ENCODE data around the gene ITPR3. TPM values are rescaled to one million over a fixed set of nuclear protein-coding genes. Genes with fewer than 3 reads are reported as not detected.

Gene ITPR3
- polyA plus RNA-seq, 1 of the 3 experiments (the other 2 are of a cell fraction), result 8.1 TPM

- TF ChIP-seq RAD21 (IDR thresholded peaks at IDR 0.05; ENCODE audit: low read length) (no peak), TAF1 (IDR thresholded peaks at IDR 0.05; ENCODE audit: borderline replicate concordance, low read depth, low read length) (no peak), TEAD4 (IDR thresholded peaks at IDR 0.05; ENCODE audit: borderline replicate concordance, insufficient read depth) (no peak), RCOR1 (IDR thresholded peaks at IDR 0.05; ENCODE audit: low read length) (no peak), PBX3 (IDR thresholded peaks at IDR 0.05) (no peak), EP300 (IDR thresholded peaks at IDR 0.05; ENCODE audit: borderline replicate concordance in 1 of 2, low read depth in 1 of 2, low read length in 1 of 2) (no peak), JUND (IDR thresholded peaks at IDR 0.05) (no peak), CHD2 (IDR thresholded peaks at IDR 0.05; ENCODE audit: low read length, partially characterized antibody) (no peak)
- no peak overlapping the region for H2AFZ ChIP-seq (ENCODE audit: low read depth)
- no peaks in the 10 kb centered on the region for H3K9me2 ChIP-seq
- H3K4me3 ChIP-seq (ENCODE audit: low read depth in 2 of 2, low read length in 1 of 2), result no peak overlapping the region
- no peaks in the 10 kb centered on the region for H3K27me3 ChIP-seq (ENCODE audit: insufficient read depth)
- no peaks in the 10 kb centered on the region; a peak in 1 of 4 replicates for H3K4me1 ChIP-seq (ENCODE audit: control insufficient read depth in 1 of 2, insufficient read depth in 2 of 2, low read depth in 1 of 2, low read length in 1 of 2)
- ChIA-PET POLR2A (no interaction called here), CTCF (interaction anchor here (1.4 kb wide), 1 partner anchor 16 kb away, joined by 6 read pairs; no protein-coding TSS in a partner anchor)
- H3K36me3 ChIP-seq (replicated peaks in 1 of 2; ENCODE audit: control insufficient read depth in 1 of 2, insufficient read depth in 2 of 2, low read length in 1 of 2), result no peaks in the 10 kb centered on the region
- WGBS (ENCODE audit: low lambda C conversion rate), result 87% methylated on average over 5 of the region's 7 CpGs
- H3F3A ChIP-seq (replicated peaks; ENCODE audit: insufficient read depth), result no peaks in the 10 kb centered on the region
- no peak overlapping the region for H3K4me2 ChIP-seq
- no peaks in the 10 kb centered on the region for H3K9me3 ChIP-seq
- H4K20me1 ChIP-seq (ENCODE audit: insufficient read depth), result no peaks in the 10 kb centered on the region
- H3K9ac ChIP-seq, result no peak overlapping the region
- H3K27ac ChIP-seq (ENCODE audit: low read depth in 2 of 2, low read length in 1 of 2), result no peak overlapping the region
- no peaks in the 10 kb centered on the region for H3K79me2 ChIP-seq (ENCODE audit: insufficient read depth)
- peak; percentile 21 for DNase-seq
Measured at GRCh38 chr6:33684983-33685382, 63.9 kb downstream of the ITPR3 start.

GRCh38 chr6:33685411-33686224, 64.5 kb downstream of the ITPR3 start:
- Histone ChIP-seq H3K27me3 (ENCODE audit: insufficient read depth) (no peaks in the 10 kb centered on the region), H3K4me3 (ENCODE audit: low read depth in 2 of 2, low read length in 1 of 2) (no peak overlapping the region), H3K9ac (no peak overlapping the region), H3K4me2 (no peak overlapping the region), H3K27ac (ENCODE audit: low read depth in 2 of 2, low read length in 1 of 2) (no peak overlapping the region), H3K9me3 (no peaks in the 10 kb centered on the region), H3K36me3 (replicated peaks in 1 of 2; ENCODE audit: control insufficient read depth in 1 of 2, insufficient read depth in 2 of 2, low read length in 1 of 2) (no peaks in the 10 kb centered on the region), H3K4me1 (ENCODE audit: control insufficient read depth in 1 of 2, insufficient read depth in 2 of 2, low read depth in 1 of 2, low read length in 1 of 2) (no peaks in the 10 kb centered on the region; a peak in 1 of 4 replicates), H3K9me2 (no peaks in the 10 kb centered on the region), H2AFZ (ENCODE audit: low read depth) (no peak overlapping the region), H3K79me2 (ENCODE audit: insufficient read depth) (no peaks in the 10 kb centered on the region), H4K20me1 (ENCODE audit: insufficient read depth) (no peaks in the 10 kb centered on the region), H3F3A (replicated peaks; ENCODE audit: insufficient read depth) (no peaks in the 10 kb centered on the region)
- 92% methylated on average over 7 of the region's 38 CpGs for WGBS (ENCODE audit: low lambda C conversion rate)
- CTCF ChIA-PET, result interaction anchor here (2.2 to 2.3 kb wide), 2 partner anchors 15 to 96 kb away, joined by 9 to 10 read pairs; no protein-coding TSS in a partner anchor
- DNase-seq, result peak; percentile 23
- POLR2A ChIA-PET, result interaction anchor here (1.4 kb wide), 1 partner anchor 9 kb away, joined by 3 read pairs; no protein-coding TSS in a partner anchor
- TF ChIP-seq SMC3 (IDR thresholded peaks at IDR 0.05; ENCODE audit: low read depth, low read length) (no peak), FOXJ3 (CRISPR knock-in tag; IDR thresholded peaks at IDR 0.05) (no peak), CHD2 (IDR thresholded peaks at IDR 0.05; ENCODE audit: low read length, partially characterized antibody) (no peak), TCF12 (IDR thresholded peaks at IDR 0.05) (no peak), GATA2 (CRISPR knock-in tag; IDR thresholded peaks at IDR 0.05) (no peak), MEF2A (IDR thresholded peaks at IDR 0.05; ENCODE audit: borderline replicate concordance, low read depth) (no peak), RXRA (IDR thresholded peaks at IDR 0.05; ENCODE audit: borderline replicate concordance, low read depth) (no peak), TEAD4 (IDR thresholded peaks at IDR 0.05; ENCODE audit: borderline replicate concordance, insufficient read depth) (no peak), POLR2AphosphoS5 (IDR thresholded peaks at IDR 0.05; ENCODE audit: low read depth, low read length) (no peak), REST (IDR thresholded peaks at IDR 0.05; ENCODE audit: low read depth, low read length) (no peak), USF1 (IDR thresholded peaks at IDR 0.05; ENCODE audit: borderline replicate concordance, low read depth) (no peak)
